Endothelial cell of umbilical vein (primary cell): ENCODE measurements around the gene REP15. TPM values are rescaled to one million over a fixed set of nuclear protein-coding genes. Genes with fewer than 3 reads are reported as not detected.
"Not testable (repeated sequence)": the region's sequence is repeated elsewhere in the genome, so short reads cannot be mapped to it uniquely, and the experiment has no call there.

Experiments used
- BruUV-seq: library from RNA; stranded (reverse); fragments of 400-500 nt; replicated peaks from 2 replicates; lab custom pipeline; 2021; lab: Mats Ljungman, UMichigan
- CTCF ChIA-PET: fragments of 300-600, 350-600 bp; sonication (Branson Sonifier 250); formaldehyde crosslinking; loops from one replicate; lab custom pipeline; 2021; ENCODE audit warnings: antibody characterized with exemption, inconsistent platforms; lab: Charles Lee
- POLR2A ChIA-PET: fragments of 300-600, 350-600 bp; sonication (Branson Sonifier 250); formaldehyde crosslinking; loops from one replicate; lab custom pipeline; 2021; ENCODE audit warnings: antibody characterized with exemption, inconsistent platforms; lab: Charles Lee
- DNase-seq: peaks from one replicate; pipeline ENCODE4 v3.0.0-alpha.2; 2011; ENCODE audit warnings: low read depth, low spot score
- FAIRE-seq: peaks from 2 replicates; lab custom pipeline; 2011; peaks lifted over from hg19 to GRCh38; lab: Jason Lieb, UNC
- H2AFZ ChIP-seq: 2 replicates; pipeline ENCODE4 v1.6.0; 2012; ENCODE audit warnings: low read depth, low read length, control low read depth, inconsistent platforms
- H3K27ac ChIP-seq: 2 replicates; pipeline ENCODE4 v1.5.1; 2011; ENCODE audit warnings: low read depth, mild to moderate bottlenecking, control low read depth, low read length, moderate library complexity; ENCODE audit not compliant: insufficient read depth
- H3K27me3 ChIP-seq, 2 experiments: 2 replicates each; pipeline versions ENCODE4 v1.6.0 to v1.6.1; 2011; ENCODE audit warnings: low read length in 2 of 2, mixed read lengths in 1 of 2; ENCODE audit not compliant: control insufficient read depth in 2 of 2, insufficient read depth in 2 of 2
- H3K36me3 ChIP-seq, 2 experiments: 2 replicates in 1 of 2; 3 replicates in 1 of 2; pipeline ENCODE4 v1.5.1; 2011; ENCODE audit warnings: low read length in 2 of 2, mild to moderate bottlenecking in 1 of 2, moderate library complexity in 1 of 2; ENCODE audit not compliant: control insufficient read depth in 2 of 2, insufficient read depth in 2 of 2; ENCODE audit errors: extremely low read depth in 1 of 2
- H3K4me1 ChIP-seq: 3 replicates; pipeline ENCODE4 v1.5.1; 2011; ENCODE audit warnings: mild to moderate bottlenecking, low read length; ENCODE audit not compliant: control insufficient read depth, insufficient read depth; ENCODE audit errors: extremely low read depth
- H3K4me2 ChIP-seq: 2 replicates; pipeline ENCODE4 v1.6.1; 2011; ENCODE audit warnings: low read length, control low read depth, mixed read lengths; ENCODE audit not compliant: insufficient read depth
- H3K4me3 ChIP-seq, 3 experiments: fragments of 200-600 bp in 1 of 3; sonication (generic), shearing (Covaris generic) in 1 of 3; replicated peaks in 1 of 3; 2 replicates each; pipeline ENCODE4 v1.5.1; 2011 to 2016; ENCODE audit warnings: control low read depth in 3 of 3, low read length in 3 of 3, mild to moderate bottlenecking in 2 of 3, inconsistent platforms in 1 of 3, low read depth in 1 of 3, moderate library complexity in 1 of 3; ENCODE audit not compliant: insufficient read depth in 1 of 3
- H3K79me2 ChIP-seq: 2 replicates; pipeline ENCODE4 v1.6.0; 2012; ENCODE audit warnings: low read length, inconsistent platforms; ENCODE audit not compliant: control insufficient read depth, insufficient read depth
- H3K9ac ChIP-seq: replicated peaks from 2 replicates; pipeline ENCODE3; 2011; ENCODE audit warnings: low read length, control low read depth; ENCODE audit not compliant: insufficient read depth; ENCODE audit errors: extremely low read depth
- H3K9me1 ChIP-seq: replicated peaks from 3 replicates; pipeline ENCODE4 v1.6.0; 2011; ENCODE audit warnings: mild to moderate bottlenecking, low read length; ENCODE audit not compliant: control insufficient read depth, insufficient read depth; ENCODE audit errors: extremely low read depth
- H3K9me3 ChIP-seq: replicated peaks from 2 replicates; pipeline ENCODE4 v1.5.1; 2012; ENCODE audit warnings: low read length, inconsistent platforms; ENCODE audit not compliant: control insufficient read depth, insufficient read depth
- H4K20me1 ChIP-seq: replicated peaks from 2 replicates; pipeline ENCODE3; 2011; ENCODE audit warnings: mild to moderate bottlenecking, low read length; ENCODE audit not compliant: control insufficient read depth, insufficient read depth; ENCODE audit errors: extremely low read depth
- EZH2 ChIP-seq: IDR thresholded peaks from 2 replicates; pipeline ENCODE4 v1.6.1; 2012; ENCODE audit warnings: borderline replicate concordance, low read depth, mild to moderate bottlenecking, moderate library complexity, low read length, inconsistent platforms; ENCODE audit not compliant: severe bottlenecking
- FOS ChIP-seq: IDR thresholded peaks from 2 replicates; pipeline ENCODE4 v1.6.1; 2011; ENCODE audit warnings: mild to moderate bottlenecking, low read length, moderate library complexity, borderline replicate concordance; ENCODE audit not compliant: insufficient read depth
- GATA2 ChIP-seq: IDR thresholded peaks from 2 replicates; pipeline ENCODE4 v1.7.0; 2011; ENCODE audit warnings: low read depth, mild to moderate bottlenecking, moderate library complexity, mixed read lengths, low read length; ENCODE audit not compliant: insufficient read length, insufficient read depth
- JUN ChIP-seq: IDR thresholded peaks from 2 replicates; pipeline ENCODE4 v1.6.1; 2011; ENCODE audit warnings: borderline replicate concordance, low read depth; ENCODE audit not compliant: insufficient read length, insufficient read depth
- MYC ChIP-seq: IDR thresholded peaks from one replicate; pipeline ENCODE4 v1.6.1; 2011; ENCODE audit warnings: mild to moderate bottlenecking, low read depth, low read length
- POLR2A ChIP-seq: IDR thresholded peaks from 2 replicates; pipeline ENCODE4 v1.6.1; 2012; ENCODE audit warnings: low read depth, mild to moderate bottlenecking, control low read depth, low read length
- POLR2AphosphoS5 ChIP-seq: IDR thresholded peaks from 2 replicates; pipeline ENCODE4 v1.6.1; 2012; ENCODE audit warnings: low read depth, mild to moderate bottlenecking, control low read depth, low read length, moderate library complexity; ENCODE audit not compliant: insufficient read depth
- dilution Hi-C: fragments of 300-500 bp; cut with MboI; formaldehyde crosslinking; loops from one replicate; pipeline ENCODE4 v1.15.0; 2019; ENCODE audit warnings: low sequenced_read_pairs; ENCODE audit not compliant: extremely low pct_ligation_motif_present
- intact Hi-C: fragments of 100-400 bp; cut with micrococcal nuclease; formaldehyde crosslinking; loops from one replicate; pipeline ENCODE4 v1.10.0; 2022
- polyA plus RNA-seq, 4 experiments: library from polyadenylated mRNA; depleted of rRNA in 3 of 4; stranded (reverse) in 3 of 4; unstranded in 1 of 4; fragments of >200 nt; gene quantifications; 2 replicates each; pipeline versions ENCODE4 v1.2.1 to v1.2.3, GENCODE V29; 2011 to 2012; ENCODE audit warnings: missing spikeins in 1 of 4
- total RNA-seq: library from RNA; stranded (reverse); gene quantifications from 2 replicates; pipeline ENCODE4 v1.2.3, GENCODE V29; 2021
- TF ChIP-seq, protein P1 (sequence below), 2 donors: IDR thresholded peaks; 1 replicate in 1 of 2; 2 replicates in 1 of 2; pipeline ENCODE4 v1.5.1; 2011; ENCODE audit warnings: low read length in 2 of 2, mild to moderate bottlenecking in 2 of 2, moderate library complexity in 2 of 2, control low read depth in 1 of 2, inconsistent platforms in 1 of 2, low read depth in 1 of 2; ENCODE audit not compliant: insufficient read depth in 1 of 2; ENCODE audit errors: extremely low read depth in 1 of 2
- TF ChIP-seq, protein P2 (sequence below): IDR thresholded peaks from 2 replicates; pipeline ENCODE4 v1.6.1; 2011; ENCODE audit not compliant: insufficient read depth, insufficient read length

REP15 gene
- total and polyA plus RNA-seq, 2 donors (not counting 3 experiments of a cell fraction or from before 2014, with no cell fraction given): 0.94 to 4.8 TPM

- H4K20me1 ChIP-seq: no peaks in the 10 kb centered on the region
- H3K9ac ChIP-seq: no peak overlapping the region
- no peaks in the 10 kb centered on the region for H3K9me3 ChIP-seq
- H3K4me1 ChIP-seq: no peaks in the 10 kb centered on the region
- H2AFZ ChIP-seq: no peak overlapping the region
- FAIRE-seq (no peak), DNase-seq (no peak)
- ChIA-PET POLR2A (no interaction called here), CTCF (interaction anchor here (0.6 to 8.5 kb wide), 12 partner anchors 17 to 1266 kb away, joined by 3 to 141 read pairs (median 10); no protein-coding TSS in a partner anchor)
- H3K27me3 ChIP-seq: no peaks in the 10 kb centered on the region
- H3K79me2 ChIP-seq: no peaks in the 10 kb centered on the region
- H3K4me3 ChIP-seq: no peak overlapping the region
- no peaks in the 10 kb centered on the region for H3K9me1 ChIP-seq
- dilution Hi-C loops: no loop called here
- TF ChIP-seq MYC (no peak), POLR2A (no peak), EZH2 (no peak), GATA2 (no peak), JUN (no peak), FOS (no peak), POLR2AphosphoS5 (no peak)
- TF ChIP-seq, protein P1, sequence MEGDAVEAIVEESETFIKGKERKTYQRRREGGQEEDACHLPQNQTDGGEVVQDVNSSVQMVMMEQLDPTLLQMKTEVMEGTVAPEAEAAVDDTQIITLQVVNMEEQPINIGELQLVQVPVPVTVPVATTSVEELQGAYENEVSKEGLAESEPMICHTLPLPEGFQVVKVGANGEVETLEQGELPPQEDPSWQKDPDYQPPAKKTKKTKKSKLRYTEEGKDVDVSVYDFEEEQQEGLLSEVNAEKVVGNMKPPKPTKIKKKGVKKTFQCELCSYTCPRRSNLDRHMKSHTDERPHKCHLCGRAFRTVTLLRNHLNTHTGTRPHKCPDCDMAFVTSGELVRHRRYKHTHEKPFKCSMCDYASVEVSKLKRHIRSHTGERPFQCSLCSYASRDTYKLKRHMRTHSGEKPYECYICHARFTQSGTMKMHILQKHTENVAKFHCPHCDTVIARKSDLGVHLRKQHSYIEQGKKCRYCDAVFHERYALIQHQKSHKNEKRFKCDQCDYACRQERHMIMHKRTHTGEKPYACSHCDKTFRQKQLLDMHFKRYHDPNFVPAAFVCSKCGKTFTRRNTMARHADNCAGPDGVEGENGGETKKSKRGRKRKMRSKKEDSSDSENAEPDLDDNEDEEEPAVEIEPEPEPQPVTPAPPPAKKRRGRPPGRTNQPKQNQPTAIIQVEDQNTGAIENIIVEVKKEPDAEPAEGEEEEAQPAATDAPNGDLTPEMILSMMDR (IDR thresholded peaks at IDR 0.05; ENCODE audit: extremely low read depth in 1 of 2, insufficient read depth in 1 of 2, low read depth in 1 of 2, low read length in 2 of 2): no peak
- TF ChIP-seq, protein P2, sequence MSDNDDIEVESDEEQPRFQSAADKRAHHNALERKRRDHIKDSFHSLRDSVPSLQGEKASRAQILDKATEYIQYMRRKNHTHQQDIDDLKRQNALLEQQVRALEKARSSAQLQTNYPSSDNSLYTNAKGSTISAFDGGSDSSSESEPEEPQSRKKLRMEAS: no peak
- H3K27ac ChIP-seq: no peak overlapping the region
- peaks cover 3 to 6% of the 10 kb centered on the region in 2 experiments for H3K36me3 ChIP-seq
- BruUV-seq: no TSS peak
- intact Hi-C loops: loop anchor here (1.0 to 10.0 kb wide), 7 partner anchors 88 to 1266 kb away; no protein-coding TSS in a partner anchor
- no peak overlapping the region for H3K4me2 ChIP-seq
Measured at GRCh38 chr12:27733791-27734190, 37.5 kb downstream of the REP15 start.

- CTCF ChIA-PET: interaction anchor here (0.8 to 8.5 kb wide), 5 partner anchors 87 to 438 kb away, joined by 3 to 141 read pairs (median 43); no protein-coding TSS in a partner anchor
- DNase-seq, H3K4me2 ChIP-seq, H3K9me3 ChIP-seq, H3K4me1 ChIP-seq, H3K27ac ChIP-seq, H3K4me3 ChIP-seq, POLR2A ChIA-PET, dilution Hi-C loops, H2AFZ ChIP-seq, H3K9me1 ChIP-seq, H3K36me3 ChIP-seq, H3K27me3 ChIP-seq, H4K20me1 ChIP-seq, BruUV-seq, FAIRE-seq, H3K9ac ChIP-seq, H3K79me2 ChIP-seq: not testable (repeated sequence)
- intact Hi-C loops: loop anchor here (10.0 kb wide), 1 partner anchor 1230 kb away; no protein-coding TSS in a partner anchor
Measured at GRCh38 chr12:27734321-27734720, 38.1 kb downstream of the REP15 start.
